GM18907 (cell line): ENCODE measurements around the gene PICK1.
"Not testable (repeated sequence)": the region's sequence is repeated elsewhere in the genome, so short reads cannot be mapped to it uniquely, and the experiment has no call there.

Source experiments
- ATAC-seq: cut with Tn5 transposase; IDR thresholded peaks from one replicate; pipeline ENCODE4 v1.9.1; 2021; ENCODE audit warnings: mild to moderate bottlenecking, moderate library complexity; ENCODE audit not compliant: unreplicated experiment

PICK1 gene

DNA sequence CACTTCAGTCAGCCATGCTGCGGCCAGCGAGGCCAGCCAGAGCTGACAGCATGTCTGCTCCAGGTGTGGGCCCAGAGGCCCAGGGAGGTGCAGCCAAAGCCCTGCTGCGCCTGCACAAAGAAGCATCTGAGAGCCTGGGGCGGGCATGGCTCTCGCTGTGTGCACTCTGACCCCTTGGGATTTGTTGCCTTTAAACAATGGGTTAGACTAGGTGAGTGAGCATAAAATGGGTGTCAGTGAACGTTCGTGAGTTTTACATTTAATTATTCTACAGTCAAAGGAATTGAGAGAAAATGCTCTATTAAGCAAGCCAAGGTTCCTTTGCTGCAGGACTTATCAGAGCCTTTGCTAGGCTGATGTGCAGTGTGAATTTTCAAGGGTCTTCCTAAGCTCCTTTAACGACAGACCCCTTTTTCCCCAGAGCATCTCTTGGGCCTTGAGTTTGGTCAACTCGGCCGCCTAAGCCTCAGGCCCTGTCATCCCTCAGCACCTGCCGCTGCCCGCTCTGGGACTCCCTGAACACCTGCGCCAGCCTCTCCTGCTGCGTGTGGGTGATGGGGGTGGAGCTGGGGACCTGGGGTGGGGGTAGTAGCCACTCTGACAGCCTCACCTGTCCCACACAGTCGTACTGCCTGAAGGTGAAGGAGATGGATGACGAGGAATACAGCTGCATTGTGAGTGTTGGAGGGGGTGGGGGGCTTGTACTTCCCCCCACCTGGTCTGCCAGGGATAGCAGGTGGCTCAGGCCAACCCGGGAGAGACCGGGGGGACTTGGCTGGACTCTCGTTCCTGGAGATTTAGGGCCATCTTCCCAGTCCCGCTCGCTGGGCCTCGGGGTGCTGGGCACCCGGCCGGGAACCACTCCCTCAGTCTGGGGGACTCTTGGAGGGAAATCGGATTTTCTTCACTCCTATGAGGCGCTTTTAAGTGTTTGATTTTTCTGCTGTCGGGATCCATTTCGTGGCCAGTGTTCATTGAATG lies 16.2 kb downstream of the PICK1 start:
- no peak for ATAC-seq

DNA sequence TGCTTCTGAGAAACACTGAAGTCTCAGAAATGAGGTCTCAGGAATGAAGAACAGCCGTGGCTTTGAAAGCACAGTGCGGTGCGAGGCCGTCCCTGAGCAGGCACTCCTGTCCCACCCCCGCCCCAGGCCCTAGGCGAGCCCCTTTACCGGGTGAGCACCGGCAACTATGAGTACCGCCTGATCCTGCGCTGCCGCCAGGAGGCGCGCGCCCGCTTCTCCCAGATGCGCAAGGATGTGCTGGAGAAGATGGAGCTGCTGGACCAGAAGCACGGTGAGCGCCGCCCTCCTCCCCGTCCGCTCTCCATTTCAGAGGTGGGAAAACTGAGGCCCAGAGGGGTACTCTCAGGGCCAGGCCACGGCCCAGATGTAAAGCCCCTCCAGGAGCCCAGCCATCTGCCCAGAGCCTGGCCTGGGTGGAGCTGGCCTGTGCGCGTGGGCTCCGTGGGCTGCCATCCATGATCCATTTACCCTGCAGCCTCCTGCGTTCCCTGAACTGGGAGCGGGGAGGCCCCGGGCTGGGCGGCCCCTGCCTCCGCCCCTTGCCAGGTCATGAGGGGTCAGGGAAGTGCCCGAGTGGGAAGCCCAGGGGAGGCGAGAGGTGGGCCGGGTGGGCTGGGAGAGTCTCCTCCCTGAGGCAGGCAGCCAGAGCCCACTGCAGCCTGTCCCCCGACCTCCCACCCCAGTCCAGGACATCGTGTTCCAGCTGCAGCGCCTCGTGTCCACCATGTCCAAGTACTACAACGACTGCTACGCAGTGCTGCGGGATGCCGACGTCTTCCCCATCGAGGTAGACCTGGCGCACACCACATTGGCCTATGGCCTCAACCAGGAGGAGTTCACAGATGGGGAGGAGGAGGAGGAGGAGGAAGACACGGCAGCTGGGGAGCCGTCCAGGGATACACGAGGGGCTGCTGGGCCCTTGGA lies 17.2 kb downstream of the PICK1 start:
- ATAC-seq = no peak

DNA sequence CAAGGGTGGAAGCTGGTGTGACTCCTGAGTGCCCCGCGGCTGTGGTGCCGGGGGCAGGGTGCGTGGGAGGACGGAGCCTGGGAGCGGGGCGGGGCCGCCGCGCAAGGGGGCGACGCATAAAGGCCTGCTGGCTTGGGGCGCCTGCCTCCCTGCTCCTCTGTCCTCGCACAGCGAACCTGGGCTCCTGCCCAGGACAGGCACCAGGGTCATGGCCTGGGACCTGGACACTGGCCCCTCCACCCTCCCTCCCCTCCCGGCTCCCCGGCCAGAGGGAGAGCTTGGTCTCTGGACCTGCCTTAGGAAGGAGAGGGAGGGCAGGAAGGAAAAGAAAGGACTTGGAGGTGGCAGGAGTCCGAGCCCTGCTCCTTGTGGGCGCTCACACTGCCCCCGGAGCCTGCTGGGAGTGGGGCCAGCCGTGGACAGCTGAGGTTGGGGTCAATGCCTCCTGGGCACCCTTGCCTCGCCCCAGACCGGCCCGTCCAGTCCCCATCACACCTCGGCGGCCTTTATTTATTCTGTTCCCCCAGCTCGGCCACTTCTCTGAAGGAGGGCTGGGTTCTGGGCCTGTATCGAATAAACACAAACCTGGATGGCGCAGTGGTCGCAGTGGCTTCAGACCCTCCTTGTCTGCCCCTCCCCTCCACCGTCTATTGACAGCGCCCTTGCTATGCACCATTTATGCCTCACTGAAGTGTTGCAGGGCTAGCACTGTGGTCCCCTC lies 18.1 kb downstream of the PICK1 start:
- ATAC-seq = no peak

DNA sequence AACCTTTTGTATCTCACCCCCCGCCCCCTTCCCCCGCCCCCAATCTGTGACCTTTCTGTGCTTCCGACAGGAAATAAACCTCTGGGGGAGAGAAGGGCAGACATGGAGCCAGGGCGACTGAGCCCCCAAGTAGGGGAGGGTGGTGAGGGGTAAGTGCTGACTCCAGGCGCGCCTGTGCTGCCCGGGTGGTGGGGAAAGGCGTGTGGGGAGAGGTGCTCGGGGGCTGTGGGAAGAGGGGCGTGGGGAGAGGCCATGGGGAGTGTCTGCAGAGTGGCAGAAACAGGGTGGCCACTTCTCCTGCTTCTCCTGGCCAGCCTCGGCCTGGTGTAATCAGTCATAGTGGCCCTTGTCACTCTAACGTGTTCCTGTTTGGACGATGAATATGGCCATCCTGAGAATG lies 18.8 kb downstream of the PICK1 start:
- no peak for ATAC-seq

DNA sequence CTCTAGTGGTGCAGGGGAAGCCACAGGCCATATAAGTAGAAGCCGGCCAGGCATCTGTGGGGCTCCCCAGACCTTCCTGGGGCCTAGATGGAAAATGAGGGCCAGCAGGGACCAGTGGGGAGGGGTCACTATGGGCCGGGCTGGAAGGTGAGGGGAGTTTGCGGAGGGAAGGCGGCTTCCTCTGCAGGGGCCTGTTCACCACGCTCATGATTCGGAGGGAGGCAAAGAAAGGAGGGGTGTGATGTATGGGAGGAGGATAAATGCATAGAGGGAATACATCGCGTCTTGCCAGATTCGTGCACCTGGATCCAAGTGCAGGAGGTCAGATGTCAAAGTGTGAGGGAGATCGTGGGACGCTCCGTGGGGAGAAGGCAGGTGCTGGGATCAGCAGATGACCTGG lies 19.9 kb downstream of the PICK1 start:
- no peak for ATAC-seq

DNA sequence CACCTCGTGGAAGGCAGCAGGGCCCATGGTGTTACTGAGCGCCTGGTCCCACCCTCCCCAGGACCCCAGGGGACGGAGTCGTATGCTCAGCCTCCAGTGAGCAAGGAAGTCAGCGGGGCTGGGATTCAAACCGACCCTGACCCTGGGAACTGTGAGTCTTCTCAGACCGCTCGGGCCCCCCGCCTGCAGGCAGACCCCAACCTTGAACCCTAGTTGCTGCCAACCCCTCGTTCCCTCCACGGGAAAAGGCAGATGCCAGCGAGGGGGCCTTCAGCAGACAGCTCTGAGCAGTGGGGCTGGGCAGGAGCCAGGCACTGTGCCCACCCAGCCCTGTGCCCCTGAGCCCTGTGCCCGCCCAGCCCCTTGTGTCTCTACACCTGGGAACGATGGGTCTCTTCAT lies 20.4 kb downstream of the PICK1 start:
- no peak for ATAC-seq

DNA sequence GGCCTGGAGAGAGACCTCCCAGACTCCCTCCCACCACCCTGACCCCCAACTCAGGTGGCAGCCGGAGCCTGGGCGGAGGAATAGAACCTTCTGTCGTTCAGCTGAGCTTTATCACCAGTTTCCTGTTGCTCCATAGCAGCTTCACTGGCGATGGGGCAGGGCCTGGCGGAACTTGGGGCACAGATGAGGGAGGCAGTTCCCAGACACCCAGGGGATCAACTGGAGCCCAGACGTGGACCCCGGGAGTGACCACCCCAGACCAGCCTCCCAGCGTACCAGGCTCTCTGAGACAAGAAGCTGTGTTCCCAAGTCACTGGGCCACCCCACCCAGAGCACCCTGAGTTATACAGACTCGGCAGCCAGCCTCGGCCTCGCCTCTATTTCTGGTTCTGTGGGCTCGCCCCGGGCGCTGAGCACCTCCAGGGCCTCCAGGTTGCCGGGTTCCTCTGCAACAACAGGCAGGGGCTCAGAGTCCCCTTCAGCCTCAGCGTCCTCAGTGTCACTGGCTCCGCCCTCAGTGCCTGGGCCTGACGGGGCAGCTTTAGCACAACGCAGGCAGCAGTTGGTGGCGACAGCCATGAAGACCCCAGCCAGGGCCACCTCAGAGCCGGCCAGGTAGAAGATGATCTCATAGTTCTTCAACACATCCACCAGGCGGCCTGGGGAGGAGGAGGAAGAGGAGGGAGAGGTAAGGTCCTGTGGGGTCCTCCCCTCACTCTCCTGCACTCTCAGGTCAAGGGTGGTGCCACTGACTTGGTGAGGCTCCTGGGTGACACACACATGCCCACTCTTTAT lies 21.0 kb downstream of the PICK1 start:
- no peak for ATAC-seq

DNA sequence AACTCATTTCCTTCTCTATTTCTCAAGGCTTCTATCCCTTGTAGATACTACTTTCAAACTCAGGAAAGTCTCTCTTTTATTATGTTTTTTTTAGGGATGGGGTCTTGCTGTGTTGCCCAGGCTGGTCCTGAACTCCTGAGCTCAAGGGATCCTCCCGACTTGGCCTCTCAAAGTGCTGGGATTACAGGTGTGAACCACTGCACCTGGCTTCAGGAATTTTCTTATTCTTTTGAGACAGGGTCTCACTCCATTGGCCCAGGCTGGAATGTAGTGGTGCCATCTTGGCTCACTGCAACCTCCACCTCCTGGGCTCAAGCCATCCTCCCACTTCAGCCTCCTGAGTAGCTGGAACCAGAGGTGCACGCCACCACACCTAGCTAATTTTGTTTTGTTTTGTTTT lies 22.0 kb downstream of the PICK1 start:
- ATAC-seq = not testable (repeated sequence)

DNA sequence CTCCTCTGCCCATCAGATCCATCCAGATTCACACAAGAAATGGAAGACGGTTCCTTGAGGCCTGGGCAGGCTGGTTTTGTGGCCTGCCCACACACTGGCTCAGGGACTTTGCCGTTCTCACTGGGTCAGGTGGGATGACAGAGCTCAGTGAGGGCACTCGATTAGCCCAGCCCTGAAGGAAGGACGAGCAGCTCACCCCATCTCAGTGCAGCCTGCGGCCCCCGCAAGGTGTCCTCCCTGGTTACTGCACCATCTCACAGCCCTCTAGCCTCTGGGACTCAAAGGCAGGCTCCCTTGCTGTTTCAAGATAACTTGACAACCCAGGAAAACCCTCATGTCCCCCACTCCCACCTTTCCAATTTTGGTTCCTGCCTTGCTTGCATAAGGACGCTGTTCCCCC lies 22.6 kb downstream of the PICK1 start:
- ATAC-seq = no peak

DNA sequence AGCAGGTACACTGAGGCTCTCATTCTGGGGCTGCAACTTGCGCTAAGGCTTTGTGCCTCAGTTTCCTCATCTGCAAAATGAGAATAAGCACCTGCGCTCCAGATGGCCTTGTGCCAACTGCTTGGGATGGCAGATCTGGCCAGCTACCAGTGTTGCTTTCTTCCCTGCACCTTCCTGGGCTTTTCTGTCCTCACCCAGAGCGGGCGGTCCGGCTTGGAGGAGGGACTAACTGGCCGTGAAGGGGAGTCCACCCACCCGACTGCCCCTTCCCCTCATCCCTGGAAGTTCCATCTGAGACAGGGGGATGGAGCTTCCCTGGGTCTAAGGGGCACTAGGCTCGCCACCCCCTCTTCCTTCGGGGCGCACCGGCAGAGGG lies 23.3 kb downstream of the PICK1 start:
- ATAC-seq = no peak

DNA sequence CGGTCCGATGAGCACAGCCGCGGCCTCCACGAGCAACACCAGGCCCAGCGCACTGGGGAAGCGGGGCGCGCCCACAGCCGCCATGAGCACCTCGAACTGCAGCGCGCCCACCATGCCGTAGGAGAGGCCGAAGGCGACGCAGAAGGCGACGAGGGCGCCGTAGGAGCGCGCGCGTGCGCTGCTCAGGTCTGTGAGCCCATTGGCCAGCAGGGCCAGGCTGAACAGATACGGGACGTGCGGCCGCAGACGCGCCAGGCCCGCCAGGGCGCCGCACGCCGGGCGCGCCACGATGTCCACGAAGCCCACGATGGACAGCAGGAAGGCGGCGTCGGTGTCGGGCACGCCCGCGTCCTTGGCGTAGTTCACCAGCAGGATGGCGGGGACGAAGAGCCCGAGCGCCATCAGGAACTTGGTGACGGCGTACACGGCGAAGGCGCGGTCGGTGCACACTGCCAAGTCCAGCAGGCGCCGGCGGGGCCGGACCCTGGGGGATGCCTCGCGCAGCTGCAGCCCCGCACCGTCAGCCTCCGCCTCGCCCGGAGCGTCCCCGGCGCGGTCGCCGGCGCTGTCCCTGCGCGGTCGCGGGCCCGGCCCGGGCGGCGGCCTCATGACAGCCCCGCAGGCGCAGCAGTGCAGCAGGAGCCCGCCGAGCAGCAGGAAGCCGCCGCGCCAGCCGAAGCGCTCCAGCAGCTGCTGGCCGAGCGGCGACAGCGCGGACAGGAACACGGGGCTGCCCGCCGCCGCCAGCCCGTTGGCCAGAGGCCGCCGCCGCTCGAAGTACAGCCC lies 23.8 kb downstream of the PICK1 start:
- no peak for ATAC-seq

DNA sequence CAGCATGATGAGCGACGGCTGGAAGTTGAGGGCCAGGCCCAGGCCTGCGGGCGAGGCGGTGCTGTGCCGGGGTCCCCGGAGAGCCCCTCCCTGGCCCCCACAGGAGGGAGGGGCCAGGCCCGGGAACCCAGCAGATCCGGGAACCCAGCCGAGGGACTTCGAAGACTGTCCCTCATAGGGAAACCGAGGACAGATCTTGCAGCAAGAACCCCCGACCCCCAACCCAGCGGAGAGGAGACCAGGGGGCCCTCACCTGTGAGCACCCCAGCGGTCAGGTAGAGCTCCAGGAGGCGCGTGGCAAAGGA lies 24.4 kb downstream of the PICK1 start:
- no peak for ATAC-seq

DNA sequence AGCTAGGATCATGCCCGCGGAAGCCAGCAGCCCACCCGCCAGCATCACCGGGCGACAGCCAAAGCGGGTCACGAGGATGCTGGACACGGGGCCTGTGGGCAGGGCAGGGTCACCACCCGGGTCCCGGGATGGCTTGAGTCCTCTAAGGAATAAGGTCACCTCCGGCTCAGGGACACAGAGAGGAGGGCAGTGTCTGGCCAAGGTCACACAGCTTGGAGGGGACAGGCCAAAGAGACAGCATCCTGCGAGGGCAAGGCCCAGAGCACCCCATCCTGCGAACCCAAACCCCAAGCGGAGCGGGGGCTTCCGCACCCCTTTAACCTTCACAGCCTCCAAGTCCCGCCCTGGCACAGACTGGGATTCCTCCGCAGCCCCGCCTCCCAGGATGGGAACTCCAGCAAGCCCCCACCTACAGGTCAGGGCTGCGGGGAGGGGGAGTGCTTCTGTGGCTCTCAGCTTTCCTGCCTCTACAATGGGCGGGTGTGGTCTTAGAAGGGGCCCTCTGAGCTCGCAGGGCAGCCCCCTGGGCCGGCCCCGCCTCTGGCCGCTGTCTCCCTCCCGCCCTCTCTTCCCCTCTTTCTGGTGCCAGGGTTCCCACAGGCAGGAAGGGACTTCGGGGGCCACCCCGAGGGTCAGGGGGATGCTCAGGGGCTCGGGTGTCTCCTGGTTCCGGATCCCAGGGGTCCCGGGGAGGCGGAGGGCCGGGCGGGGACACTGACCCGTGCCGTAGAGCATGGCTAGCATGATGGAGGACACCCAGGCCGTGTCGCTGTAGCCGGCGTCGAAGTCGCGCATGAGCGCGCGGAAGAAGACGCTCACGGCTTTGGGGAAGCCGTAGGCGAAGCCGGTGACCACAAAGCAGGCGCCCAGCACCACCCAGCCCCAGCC lies 25.0 kb downstream of the PICK1 start:
- ATAC-seq = no peak

DNA sequence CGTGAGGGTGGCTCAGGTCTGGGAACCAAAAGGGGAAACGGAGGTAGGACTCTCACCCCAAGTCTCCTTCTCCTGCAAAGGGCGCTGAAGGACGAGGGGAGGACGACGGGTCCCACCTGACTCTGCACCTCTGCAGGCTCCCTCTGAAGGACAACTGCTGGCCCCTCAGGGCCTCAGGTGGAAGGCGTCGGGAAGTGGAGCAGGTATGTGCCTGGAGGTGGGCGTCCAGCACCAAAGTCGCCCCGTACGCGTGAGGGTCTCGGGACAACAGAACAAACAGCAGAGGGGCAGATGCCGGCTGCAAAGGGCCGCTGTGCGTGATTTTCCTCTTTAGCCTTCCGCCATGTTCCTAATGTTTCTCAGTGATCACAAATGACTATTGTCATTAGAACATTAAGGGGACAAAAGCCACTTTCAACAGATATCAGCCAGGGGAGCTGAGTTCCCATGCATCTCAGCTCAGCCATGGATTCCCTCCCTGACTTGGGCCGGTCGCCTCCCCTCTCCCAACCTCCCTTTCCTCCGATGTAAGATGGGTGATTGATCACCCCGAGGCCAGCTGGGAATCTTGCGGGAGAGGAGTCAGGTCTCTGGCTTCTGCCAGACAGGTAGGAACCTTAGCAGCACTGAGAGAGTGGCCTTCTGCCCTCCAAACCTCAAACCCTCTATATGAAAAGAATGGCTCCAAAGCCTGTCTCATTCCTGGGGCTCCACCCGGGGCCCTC lies 25.9 kb downstream of the PICK1 start:
- no peak for ATAC-seq

DNA sequence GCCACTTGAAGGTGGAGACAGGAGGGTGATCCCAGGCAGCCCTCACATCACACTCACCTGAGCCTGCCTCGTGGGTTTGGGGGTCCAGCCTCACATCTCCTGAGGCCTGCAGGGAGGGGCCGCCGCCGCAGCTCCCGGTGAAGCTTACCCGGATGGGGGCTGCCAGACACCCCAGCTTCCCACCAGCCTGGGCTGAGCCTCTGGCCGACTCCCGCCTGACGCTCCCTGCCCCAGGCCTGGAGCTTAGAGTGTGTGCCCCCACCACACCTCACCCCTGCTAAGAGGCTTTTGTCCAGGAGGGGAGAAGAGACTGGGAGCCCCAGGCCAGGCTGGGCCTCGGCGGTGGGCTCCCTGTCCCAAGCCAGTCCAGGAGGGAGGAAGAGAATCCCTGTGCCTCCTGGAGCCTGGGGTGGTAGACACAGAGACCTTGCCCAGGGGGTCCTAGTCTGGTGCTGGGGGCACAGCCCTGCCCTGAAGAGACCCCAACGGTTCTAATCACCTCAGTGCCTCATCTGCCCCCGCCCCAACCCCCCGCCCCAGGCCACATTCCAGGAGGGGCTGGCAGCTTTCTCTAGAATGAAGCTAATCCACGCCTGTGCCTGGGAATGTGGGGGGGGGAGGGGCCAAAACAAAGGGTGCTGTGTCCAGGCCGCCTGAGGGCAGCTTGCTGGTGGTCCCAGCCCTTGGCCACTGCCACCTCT lies 26.9 kb downstream of the PICK1 start, which contains the start of gene SLC16A8:
TSS of gene SLC16A8 (minus strand) at position 254 of the 701 bp plus-strand sequence. CDS start 1,311 bp downstream, outside the sequence.
- no peak for ATAC-seq

DNA sequence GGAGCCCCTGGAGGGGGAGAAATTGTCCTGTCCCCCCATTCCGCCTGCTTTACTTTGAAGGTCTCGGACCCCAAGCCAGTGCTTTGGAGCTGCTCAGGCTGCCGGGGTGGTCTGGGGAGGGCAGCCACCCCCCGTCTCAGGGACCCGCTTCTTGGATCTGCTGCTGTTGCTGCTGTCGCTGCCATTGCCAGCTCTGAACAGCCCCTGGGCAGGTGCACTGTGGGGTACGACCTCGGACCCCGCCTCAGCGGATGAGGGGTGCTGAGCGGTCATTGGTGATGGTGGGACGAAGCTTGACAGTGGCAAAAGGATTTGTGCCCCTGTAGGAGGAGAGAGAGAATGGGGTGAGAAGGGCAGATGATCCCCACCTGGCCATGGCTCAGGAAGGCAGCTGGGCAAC lies 27.9 kb downstream of the PICK1 start:
- ATAC-seq = no peak

DNA sequence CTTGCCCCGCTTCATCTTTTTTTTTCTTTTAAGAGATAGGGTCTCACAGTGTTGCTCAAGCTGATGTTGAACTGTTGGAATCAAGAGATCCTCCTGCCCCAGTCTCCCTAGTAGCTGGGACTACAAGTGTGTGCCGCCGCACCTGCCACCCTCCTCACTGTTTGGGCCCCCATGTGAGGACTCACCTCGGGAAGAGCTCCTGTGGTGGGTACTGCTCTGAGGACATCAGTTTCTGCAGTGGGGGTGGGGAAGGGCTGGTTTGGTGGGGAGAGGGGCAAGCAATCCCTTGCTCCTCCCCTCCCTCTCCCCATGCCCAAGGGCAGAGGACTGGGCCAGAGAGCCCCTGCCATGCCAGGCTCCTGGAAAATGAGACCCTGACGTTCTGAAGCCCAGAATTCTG lies 28.3 kb downstream of the PICK1 start:
- no peak for ATAC-seq
